ENCODE results near the gene RAB27A. TPM values are rescaled to one million over a fixed set of nuclear protein-coding genes. Genes with fewer than 3 reads are reported as not detected.
A peak's percentile ranks its signal among the peaks of the same experiment; 100 is the strongest.

RAB27A gene
- polyA plus RNA-seq, 1 of the 3 experiments (the other 2 are of a cell fraction), result 9.6 TPM

GRCh38 chr15:55266547-55266946 lies 23.1 kb downstream of the RAB27A start:
- WGBS (ENCODE audit: low lambda C conversion rate), result 97% methylated on average over 2 of the region's 2 CpGs
- no peaks in the 10 kb centered on the region for H4K20me1 ChIP-seq (ENCODE audit: insufficient read depth)
- peak overlapping the region in 1 of 2 experiments; percentile 75; a peak in 1 of 4 replicates for H3K27ac ChIP-seq (ENCODE audit: low read depth in 2 of 2, low read length in 1 of 2)
- ChIA-PET CTCF (no interaction called here), POLR2A (no interaction called here)
- H3K79me2 ChIP-seq (ENCODE audit: insufficient read depth), result no peaks in the 10 kb centered on the region
- no peak overlapping the region for H3K4me3 ChIP-seq (ENCODE audit: low read depth in 2 of 2, low read length in 1 of 2)
- no peak overlapping the region for H2AFZ ChIP-seq (ENCODE audit: low read depth)
- H3K27me3 ChIP-seq (ENCODE audit: insufficient read depth), result no peaks in the 10 kb centered on the region
- no peak overlapping the region for H3K9ac ChIP-seq
- peaks cover 2% of the 10 kb centered on the region for H3F3A ChIP-seq (replicated peaks; ENCODE audit: insufficient read depth)
- peaks cover 12 to 20% of the 10 kb centered on the region in 2 experiments for H3K4me1 ChIP-seq (ENCODE audit: control insufficient read depth in 1 of 2, insufficient read depth in 2 of 2, low read depth in 1 of 2, low read length in 1 of 2)
- no peaks in the 10 kb centered on the region for H3K9me3 ChIP-seq
- H3K4me2 ChIP-seq, result peak overlapping the region; percentile 7; the same call in 1 of the 2 replicates
- no peak for TF ChIP-seq JUND (IDR thresholded peaks at IDR 0.05)
- no peaks in the 10 kb centered on the region for H3K36me3 ChIP-seq (replicated peaks in 1 of 2; ENCODE audit: control insufficient read depth in 1 of 2, insufficient read depth in 2 of 2, low read length in 1 of 2)
- no peaks in the 10 kb centered on the region for H3K9me2 ChIP-seq
- DNase-seq, result no peak

- WGBS (ENCODE audit: low lambda C conversion rate), result 70% methylated on average over 3 of the region's 3 CpGs
Observed at GRCh38 chr15:55260562-55261131, 29.0 kb downstream of the RAB27A start.

More at GRCh38 chr15:55260562-55261131, 29.0 kb downstream of the RAB27A start:
- Histone ChIP-seq H3K79me2 (ENCODE audit: insufficient read depth) (no peaks in the 10 kb centered on the region), H3K9ac (no peak overlapping the region), H3K4me2 (no peak overlapping the region), H3K9me3 (no peaks in the 10 kb centered on the region), H3K4me1 (ENCODE audit: control insufficient read depth in 1 of 2, insufficient read depth in 2 of 2, low read depth in 1 of 2, low read length in 1 of 2) (peaks cover 0 to 7% of the 10 kb centered on the region in 2 experiments; a peak in 1 of 4 replicates), H3K9me2 (no peaks in the 10 kb centered on the region), H2AFZ (ENCODE audit: low read depth) (no peak overlapping the region), H3K36me3 (replicated peaks in 1 of 2; ENCODE audit: control insufficient read depth in 1 of 2, insufficient read depth in 2 of 2, low read length in 1 of 2) (no peaks in the 10 kb centered on the region), H3K27ac (ENCODE audit: low read depth in 2 of 2, low read length in 1 of 2) (no peak overlapping the region), H3K27me3 (ENCODE audit: insufficient read depth) (no peaks in the 10 kb centered on the region), H3F3A (replicated peaks; ENCODE audit: insufficient read depth) (no peaks in the 10 kb centered on the region), H3K4me3 (ENCODE audit: low read depth in 2 of 2, low read length in 1 of 2) (no peak overlapping the region), H4K20me1 (ENCODE audit: insufficient read depth) (no peaks in the 10 kb centered on the region)
- ChIA-PET POLR2A (no interaction called here), CTCF (interaction anchor here (0.9 kb wide), 1 partner anchor 21 kb away, joined by 3 read pairs; no protein-coding TSS in a partner anchor)
- TF ChIP-seq ELF1 (IDR thresholded peaks at IDR 0.05) (no peak), CTCF (IDR thresholded peaks at IDR 0.05) (no peak), RXRA (IDR thresholded peaks at IDR 0.05; ENCODE audit: borderline replicate concordance, low read depth) (no peak), NRF1 (IDR thresholded peaks at IDR 0.05; ENCODE audit: low read depth, low read length) (no peak), TAF1 (IDR thresholded peaks at IDR 0.05; ENCODE audit: borderline replicate concordance, low read depth, low read length) (no peak), GATA2 (CRISPR knock-in tag; IDR thresholded peaks at IDR 0.05) (no peak), IRF3 (IDR thresholded peaks at IDR 0.05; ENCODE audit: low read depth, low read length) (no peak), ZBTB33 (IDR thresholded peaks at IDR 0.05; ENCODE audit: borderline replicate concordance, low read depth) (no peak), CHD2 (IDR thresholded peaks at IDR 0.05; ENCODE audit: low read length, partially characterized antibody) (no peak), NFIC (IDR thresholded peaks at IDR 0.05; ENCODE audit: borderline replicate concordance) (no peak)
- no peak for DNase-seq
